ENCODE data around the gene DIDO1.
"Not testable (repeated sequence)": the region's sequence is repeated elsewhere in the genome, so short reads cannot be mapped to it uniquely, and the experiment has no call there.

Gene DIDO1

GRCh38 chr20:62928246-62928939 is 2.1 kb upstream of the DIDO1 start:
- no peak for DNase-seq (ENCODE audit: low read depth)

- no peak for DNase-seq (ENCODE audit: low read depth)
Measured at GRCh38 chr20:62927128-62927705, 912 bp upstream of the DIDO1 start.

GRCh38 chr20:62925420-62926228 is 681 bp downstream of the DIDO1 start:
- DNase-seq (ENCODE audit: low read depth): no peak

- DNase-seq (ENCODE audit: low read depth): no peak
Measured at GRCh38 chr20:62925076-62925419, 1.3 kb downstream of the DIDO1 start.

GRCh38 chr20:62924442-62925075 is 1.7 kb downstream of the DIDO1 start:
- DNase-seq (ENCODE audit: low read depth): no peak

- DNase-seq (ENCODE audit: low read depth): no peak
Measured at GRCh38 chr20:62923669-62924441, 2.5 kb downstream of the DIDO1 start.

GRCh38 chr20:62923059-62923668 is 3.1 kb downstream of the DIDO1 start:
- DNase-seq (ENCODE audit: low read depth): not testable (repeated sequence)

GRCh38 chr20:62922451-62922921 is 3.8 kb downstream of the DIDO1 start:
- no peak for DNase-seq (ENCODE audit: low read depth)

- DNase-seq (ENCODE audit: low read depth): peak; percentile 61
Measured at GRCh38 chr20:62921119-62921687, 5.1 kb downstream of the DIDO1 start.

GRCh38 chr20:62920039-62920645 is 6.2 kb downstream of the DIDO1 start:
- no peak for DNase-seq (ENCODE audit: low read depth)

- DNase-seq (ENCODE audit: low read depth): no peak
Measured at GRCh38 chr20:62918831-62919230, 7.5 kb downstream of the DIDO1 start.

GRCh38 chr20:62918147-62918546 is 8.2 kb downstream of the DIDO1 start:
- DNase-seq (ENCODE audit: low read depth): no peak

- DNase-seq (ENCODE audit: low read depth): no peak
Measured at GRCh38 chr20:62917720-62918119, 8.6 kb downstream of the DIDO1 start.

- DNase-seq (ENCODE audit: low read depth): no peak
Measured at GRCh38 chr20:62916703-62917476, 9.4 kb downstream of the DIDO1 start.

- no peak for DNase-seq (ENCODE audit: low read depth)
Measured at GRCh38 chr20:62914970-62915457, 11.3 kb downstream of the DIDO1 start.

GRCh38 chr20:62914436-62914835 is 11.9 kb downstream of the DIDO1 start:
- DNase-seq (ENCODE audit: low read depth): no peak

- no peak for DNase-seq (ENCODE audit: low read depth)
Measured at GRCh38 chr20:62913043-62913630, 13.2 kb downstream of the DIDO1 start.

- no peak for DNase-seq (ENCODE audit: low read depth)
Measured at GRCh38 chr20:62911701-62912280, 14.5 kb downstream of the DIDO1 start.

Measured in activated T-cell treated with anti-CD3 and anti-CD28 coated beads for 24 hours (primary cell).